GM10266 (cell line): Measurements from ENCODE around the gene JCHAIN.

Experiments used
- DNase-seq: peaks from one replicate; pipeline ENCODE4 v3.0.0; 2012; ENCODE audit errors: extremely low spot score
- TF ChIP-seq, protein P1 (sequence below): IDR thresholded peaks from 2 replicates; pipeline ENCODE4 v1.5.1; 2012; ENCODE audit warnings: mild to moderate bottlenecking, low read depth; ENCODE audit not compliant: control insufficient read depth, insufficient read depth; ENCODE audit errors: missing control alignments

Gene JCHAIN

DNA sequence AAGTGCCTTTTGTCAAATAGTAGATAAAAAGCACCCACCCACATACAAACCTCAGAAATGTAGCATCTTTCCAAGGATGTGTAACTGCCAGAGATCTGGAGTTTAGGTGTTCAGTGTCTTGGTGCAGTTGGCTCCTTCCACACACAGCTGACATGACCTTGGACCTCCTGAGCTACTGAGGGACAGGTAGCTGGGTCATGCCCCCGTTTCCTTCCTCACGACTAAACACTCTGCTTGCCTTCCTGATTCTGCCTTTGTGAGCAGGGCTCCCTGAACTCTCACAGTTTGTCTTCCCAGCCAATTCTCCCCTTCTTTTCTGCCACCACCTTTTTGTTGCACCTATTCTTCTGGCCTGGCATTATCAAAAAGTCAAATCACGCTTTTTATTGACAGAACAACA lies 45.3 kb upstream of the JCHAIN start:
- TF ChIP-seq, protein P1, sequence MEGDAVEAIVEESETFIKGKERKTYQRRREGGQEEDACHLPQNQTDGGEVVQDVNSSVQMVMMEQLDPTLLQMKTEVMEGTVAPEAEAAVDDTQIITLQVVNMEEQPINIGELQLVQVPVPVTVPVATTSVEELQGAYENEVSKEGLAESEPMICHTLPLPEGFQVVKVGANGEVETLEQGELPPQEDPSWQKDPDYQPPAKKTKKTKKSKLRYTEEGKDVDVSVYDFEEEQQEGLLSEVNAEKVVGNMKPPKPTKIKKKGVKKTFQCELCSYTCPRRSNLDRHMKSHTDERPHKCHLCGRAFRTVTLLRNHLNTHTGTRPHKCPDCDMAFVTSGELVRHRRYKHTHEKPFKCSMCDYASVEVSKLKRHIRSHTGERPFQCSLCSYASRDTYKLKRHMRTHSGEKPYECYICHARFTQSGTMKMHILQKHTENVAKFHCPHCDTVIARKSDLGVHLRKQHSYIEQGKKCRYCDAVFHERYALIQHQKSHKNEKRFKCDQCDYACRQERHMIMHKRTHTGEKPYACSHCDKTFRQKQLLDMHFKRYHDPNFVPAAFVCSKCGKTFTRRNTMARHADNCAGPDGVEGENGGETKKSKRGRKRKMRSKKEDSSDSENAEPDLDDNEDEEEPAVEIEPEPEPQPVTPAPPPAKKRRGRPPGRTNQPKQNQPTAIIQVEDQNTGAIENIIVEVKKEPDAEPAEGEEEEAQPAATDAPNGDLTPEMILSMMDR: no peak
- DNase-seq: no peak

DNA sequence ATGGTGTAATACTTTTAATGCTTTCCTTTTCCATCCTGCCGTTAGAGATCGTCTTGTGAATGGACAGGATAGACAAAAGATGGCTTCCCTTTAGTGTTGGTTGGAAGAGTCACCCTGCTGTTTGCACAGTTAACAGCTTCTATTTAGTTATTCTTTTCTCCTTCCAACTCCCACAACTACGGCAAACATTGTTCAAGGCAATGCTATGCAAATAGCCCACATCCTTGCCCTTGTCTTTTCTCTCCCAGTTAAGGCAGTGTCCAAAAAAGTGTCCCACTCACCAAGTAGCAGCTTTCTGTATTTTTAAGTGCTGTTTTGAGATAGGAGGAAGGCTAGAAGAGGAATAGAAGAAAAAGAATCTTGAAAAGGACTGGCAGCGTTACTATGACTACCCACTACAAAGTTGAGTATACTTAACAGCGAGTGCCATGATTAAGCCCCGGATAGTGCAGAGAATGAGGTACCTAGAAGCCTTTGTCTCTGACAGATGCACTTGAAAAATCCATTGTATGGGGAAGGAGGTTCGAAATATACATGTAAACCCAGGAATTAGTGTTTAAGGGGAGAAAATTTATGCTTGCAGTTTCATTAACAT lies 43.4 kb upstream of the JCHAIN start:
- no peak for DNase-seq
- TF ChIP-seq, protein P1: no peak

DNA sequence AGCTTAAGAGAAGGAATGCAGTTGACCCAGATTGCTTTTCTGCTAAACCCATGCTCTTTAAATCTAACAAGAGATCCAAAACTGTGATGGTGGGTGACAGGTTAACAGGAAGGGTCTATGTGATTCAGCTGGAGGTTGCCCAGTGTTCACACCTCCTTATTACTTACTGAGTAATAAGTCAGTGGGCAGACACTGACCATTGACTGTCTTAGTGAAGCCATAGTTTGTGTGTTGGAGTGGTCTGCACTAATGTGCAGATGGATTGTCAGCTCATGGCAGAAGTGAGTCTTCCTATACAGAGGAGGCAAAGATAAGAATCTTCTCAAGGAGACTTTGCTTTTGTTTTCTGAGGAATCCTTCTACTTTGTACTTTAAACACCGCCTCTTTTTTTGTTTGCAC lies 40.2 kb upstream of the JCHAIN start:
- TF ChIP-seq, protein P1: no peak
- DNase-seq: no peak

DNA sequence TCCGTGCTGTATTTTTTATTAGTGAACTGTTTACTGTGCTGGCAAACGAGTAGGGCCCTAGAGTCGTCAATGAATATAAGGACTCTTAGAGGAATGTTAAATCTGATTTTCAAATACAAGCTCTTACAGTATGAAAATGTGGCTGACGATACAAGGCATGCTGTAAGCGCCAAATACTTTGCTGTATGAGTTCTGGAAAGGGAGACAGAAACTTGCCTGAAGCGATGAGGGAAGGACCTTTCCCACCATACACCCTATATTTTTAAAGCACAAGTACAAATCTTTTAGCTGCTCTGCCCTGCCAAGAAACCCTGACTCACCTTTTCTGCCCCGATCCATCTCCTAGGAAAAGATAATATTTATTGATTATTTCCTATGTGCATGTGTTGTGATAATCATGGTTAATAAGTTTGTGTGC lies 39.7 kb upstream of the JCHAIN start:
- TF ChIP-seq, protein P1: no peak

DNA sequence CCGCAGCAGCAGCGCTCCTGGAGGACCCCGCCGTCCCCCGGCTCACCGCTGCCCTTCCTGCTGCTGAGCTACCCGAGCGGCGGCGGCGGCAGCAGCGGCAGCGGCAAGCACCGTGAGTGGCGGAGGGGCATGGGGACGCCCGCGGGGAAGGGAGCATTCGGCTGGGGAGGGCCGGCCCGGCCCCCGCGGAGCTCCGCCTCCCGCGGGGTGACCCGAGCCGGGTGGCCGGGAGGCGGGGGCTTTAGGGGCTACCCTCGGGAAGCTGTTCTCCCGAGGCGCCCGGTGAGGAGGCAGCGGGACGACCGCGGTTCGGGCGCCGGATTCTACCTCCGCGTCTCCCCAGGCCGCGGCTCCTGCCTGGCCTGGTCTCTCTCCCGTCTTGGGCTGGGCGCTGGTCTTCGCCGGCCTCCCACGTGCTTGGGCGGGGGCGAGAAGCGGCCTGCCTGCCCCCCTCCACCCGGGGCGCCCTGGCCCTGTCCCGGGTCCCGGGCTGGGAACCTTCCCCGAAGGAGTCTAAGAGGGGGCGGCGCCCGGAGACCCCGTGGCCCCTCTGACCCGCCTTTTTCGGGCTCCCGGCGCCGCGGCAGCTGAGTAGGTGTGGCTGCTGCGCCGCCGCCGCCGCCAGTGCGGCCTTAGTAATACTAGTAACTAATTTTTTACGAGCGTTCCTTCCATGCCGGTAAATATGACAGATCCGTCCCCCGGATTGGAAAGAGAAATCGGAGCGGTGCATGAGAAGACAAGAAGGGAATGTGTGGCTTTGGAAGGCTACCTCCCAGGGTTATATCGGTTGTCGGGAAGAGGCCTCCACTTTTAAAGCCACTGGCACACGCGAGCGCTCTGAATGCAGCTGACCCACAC lies 39.1 kb upstream of the JCHAIN start:
- peak; percentile 87 for DNase-seq
- TF ChIP-seq, protein P1: peak; percentile 26

More for the DNA sequence above, 39.7 kb upstream of the JCHAIN start:
- DNase-seq: no peak

DNA sequence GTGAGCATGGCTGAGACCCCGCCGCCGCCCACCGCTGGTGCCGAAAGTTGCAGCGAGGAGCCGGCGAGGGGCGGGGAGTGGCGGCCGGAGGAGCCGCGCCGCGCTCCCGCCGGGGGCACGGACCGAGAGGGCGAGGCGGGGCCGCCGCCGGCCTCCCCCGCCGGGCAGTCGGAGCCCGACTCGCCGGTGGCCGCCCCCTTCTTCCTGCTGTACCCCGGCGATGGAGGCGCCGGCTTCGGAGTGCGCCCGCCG lies 38.5 kb upstream of the JCHAIN start:
- no peak for DNase-seq
- TF ChIP-seq, protein P1: no peak
